GM23338 (cell line): ENCODE measurements around the gene SLIT1.

ENCODE experiments used
- EZH2 ChIP-seq: fragments of 200-600 bp; sonication (generic); IDR thresholded peaks from one replicate; pipeline ENCODE4 v1.8.0; 2017; ENCODE audit warnings: antibody characterized with exemption, mild to moderate bottlenecking, low read depth; ENCODE audit not compliant: unreplicated experiment
- STAT1 ChIP-seq: IDR thresholded peaks from one replicate; pipeline ENCODE4 v1.6.1; 2016; ENCODE audit warnings: antibody characterized with exemption; ENCODE audit not compliant: unreplicated experiment

DNA sequence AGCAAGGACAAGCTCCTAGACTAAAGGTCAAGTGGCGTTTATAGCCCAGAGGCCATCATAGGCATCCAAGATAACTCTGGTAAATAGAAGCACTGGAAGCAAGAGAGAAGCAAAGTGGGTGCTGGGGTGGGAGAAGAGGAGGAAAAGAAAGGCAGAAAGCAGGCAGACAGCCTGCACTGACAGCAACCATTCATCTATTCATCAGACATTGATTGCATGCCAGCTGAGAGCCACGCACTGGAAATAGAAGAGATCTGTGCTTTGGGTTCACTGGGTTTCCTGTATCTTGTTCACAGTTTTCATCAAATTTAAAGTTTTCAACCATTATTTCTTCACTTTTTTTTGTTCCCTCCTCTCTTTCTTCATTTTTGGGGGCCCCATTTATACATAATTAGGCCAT lies 4.7 kb upstream of the SLIT1 start:
- TF ChIP-seq EZH2 (no peak), STAT1 (no peak)
